Measurements from ENCODE around the gene CPNE4.

CPNE4 gene

GRCh38 chr3:131803113-131803512 is 231.7 kb downstream of the CPNE4 start:
- Histone ChIP-seq H3K4me2 (ENCODE audit: low read length) (no peak overlapping the region), H3K4me1 (ENCODE audit: control insufficient read depth, low read length) (no peaks in the 10 kb centered on the region), H4K20me1 (ENCODE audit: control insufficient read depth, insufficient read depth, low read depth, low read length) (no peaks in the 10 kb centered on the region), H3K27ac (ENCODE audit: low read depth, low read length) (no peak overlapping the region), H3K27me3 (ENCODE audit: control insufficient read depth, low read length) (no peaks in the 10 kb centered on the region), H3K79me2 (ENCODE audit: control insufficient read depth, low read length) (no peaks in the 10 kb centered on the region), H3K36me3 (ENCODE audit: control insufficient read depth, low read length) (no peaks in the 10 kb centered on the region), H3F3A (ENCODE audit: control insufficient read depth, insufficient read depth) (no peaks in the 10 kb centered on the region), H3K4me3 (ENCODE audit: low read length) (no peak overlapping the region), H3K9me2 (replicated peaks; ENCODE audit: control insufficient read depth, low read length) (no peaks in the 10 kb centered on the region), H3K9me3 (ENCODE audit: control insufficient read depth, insufficient read depth, low read length) (no peaks in the 10 kb centered on the region)
- TF ChIP-seq CTCF (IDR thresholded peaks at IDR 0.05; ENCODE audit: low read depth, low read length, poor library complexity, severe bottlenecking) (no peak), EZH2phosphoT487 (IDR thresholded peaks at IDR 0.05; ENCODE audit: borderline replicate concordance, low read length) (no peak)

- Histone ChIP-seq H3K27me3 (ENCODE audit: control insufficient read depth, low read length) (no peaks in the 10 kb centered on the region), H3K4me2 (ENCODE audit: low read length) (no peak overlapping the region), H3K27ac (ENCODE audit: low read depth, low read length) (no peak overlapping the region), H3K36me3 (ENCODE audit: control insufficient read depth, low read length) (no peaks in the 10 kb centered on the region), H3F3A (ENCODE audit: control insufficient read depth, insufficient read depth) (no peaks in the 10 kb centered on the region), H3K9me2 (replicated peaks; ENCODE audit: control insufficient read depth, low read length) (no peaks in the 10 kb centered on the region), H4K20me1 (ENCODE audit: control insufficient read depth, insufficient read depth, low read depth, low read length) (no peaks in the 10 kb centered on the region), H3K4me1 (ENCODE audit: control insufficient read depth, low read length) (no peaks in the 10 kb centered on the region), H3K79me2 (ENCODE audit: control insufficient read depth, low read length) (no peaks in the 10 kb centered on the region), H3K9me3 (ENCODE audit: control insufficient read depth, insufficient read depth, low read length) (no peaks in the 10 kb centered on the region), H3K4me3 (ENCODE audit: low read length) (no peak overlapping the region)
- TF ChIP-seq EZH2phosphoT487 (IDR thresholded peaks at IDR 0.05; ENCODE audit: borderline replicate concordance, low read length) (no peak), CTCF (IDR thresholded peaks at IDR 0.05; ENCODE audit: low read depth, low read length, poor library complexity, severe bottlenecking) (no peak)
Measured at GRCh38 chr3:131802029-131802428, 232.8 kb downstream of the CPNE4 start.

GRCh38 chr3:131801566-131801965 is 233.2 kb downstream of the CPNE4 start:
- Histone ChIP-seq H3K27ac (ENCODE audit: low read depth, low read length) (no peak overlapping the region), H3K9me2 (replicated peaks; ENCODE audit: control insufficient read depth, low read length) (no peaks in the 10 kb centered on the region), H3K4me1 (ENCODE audit: control insufficient read depth, low read length) (peaks cover 4% of the 10 kb centered on the region), H4K20me1 (ENCODE audit: control insufficient read depth, insufficient read depth, low read depth, low read length) (no peaks in the 10 kb centered on the region), H3K4me3 (ENCODE audit: low read length) (no peak overlapping the region), H3K27me3 (ENCODE audit: control insufficient read depth, low read length) (no peaks in the 10 kb centered on the region), H3F3A (ENCODE audit: control insufficient read depth, insufficient read depth) (no peaks in the 10 kb centered on the region), H3K9me3 (ENCODE audit: control insufficient read depth, insufficient read depth, low read length) (no peaks in the 10 kb centered on the region), H3K36me3 (ENCODE audit: control insufficient read depth, low read length) (no peaks in the 10 kb centered on the region), H3K4me2 (ENCODE audit: low read length) (no peak overlapping the region), H3K79me2 (ENCODE audit: control insufficient read depth, low read length) (no peaks in the 10 kb centered on the region)
- TF ChIP-seq EZH2phosphoT487 (IDR thresholded peaks at IDR 0.05; ENCODE audit: borderline replicate concordance, low read length) (no peak), CTCF (IDR thresholded peaks at IDR 0.05; ENCODE audit: low read depth, low read length, poor library complexity, severe bottlenecking) (no peak)

- no peaks in the 10 kb centered on the region for H3F3A ChIP-seq (ENCODE audit: control insufficient read depth, insufficient read depth)
- H3K9me2 ChIP-seq (replicated peaks; ENCODE audit: control insufficient read depth, low read length): no peaks in the 10 kb centered on the region
- no peak overlapping the region for H3K4me2 ChIP-seq (ENCODE audit: low read length)
- H4K20me1 ChIP-seq (ENCODE audit: control insufficient read depth, insufficient read depth, low read depth, low read length): no peaks in the 10 kb centered on the region
- TF ChIP-seq EZH2phosphoT487 (IDR thresholded peaks at IDR 0.05; ENCODE audit: borderline replicate concordance, low read length) (no peak), CTCF (IDR thresholded peaks at IDR 0.05; ENCODE audit: low read depth, low read length, poor library complexity, severe bottlenecking) (no peak)
- peaks cover 4% of the 10 kb centered on the region; the same call in 1 of the 2 replicates for H3K27me3 ChIP-seq (ENCODE audit: control insufficient read depth, low read length)
- no peak overlapping the region for H3K4me3 ChIP-seq (ENCODE audit: low read length)
- H3K9me3 ChIP-seq (ENCODE audit: control insufficient read depth, insufficient read depth, low read length): no peaks in the 10 kb centered on the region
- no peak overlapping the region for H3K27ac ChIP-seq (ENCODE audit: low read depth, low read length)
- no peaks in the 10 kb centered on the region for H3K36me3 ChIP-seq (ENCODE audit: control insufficient read depth, low read length)
- H3K4me1 ChIP-seq (ENCODE audit: control insufficient read depth, low read length): peaks cover 9% of the 10 kb centered on the region
- H3K79me2 ChIP-seq (ENCODE audit: control insufficient read depth, low read length): no peaks in the 10 kb centered on the region
Measured at GRCh38 chr3:131797776-131798175, 237.0 kb downstream of the CPNE4 start.

Measured in DOHH2 (cell line).